Endodermal cell (in vitro differentiated cells): Measurements from ENCODE around the gene LGALS12. TPM values are rescaled to one million over a fixed set of nuclear protein-coding genes. Genes with fewer than 3 reads are reported as not detected.
"Not testable (repeated sequence)": the region's sequence is repeated elsewhere in the genome, so short reads cannot be mapped to it uniquely, and the experiment has no call there.

ENCODE experiments used
- DNase-seq: peaks from one replicate; pipeline ENCODE4 v3.0.0-alpha.2; 2017
- H3K27ac ChIP-seq: 2 replicates; pipeline ENCODE4 v1.5.1; 2013; ENCODE audit warnings: mild to moderate bottlenecking, low read depth, low read length, moderate library complexity
- H3K27me3 ChIP-seq: 2 replicates; pipeline ENCODE4 v1.6.1; 2013; ENCODE audit warnings: mild to moderate bottlenecking, low read length, moderate library complexity; ENCODE audit not compliant: insufficient read depth, control insufficient read depth, poor library complexity, severe bottlenecking
- H3K36me3 ChIP-seq: 2 replicates; pipeline ENCODE4 v1.7.0; 2013; ENCODE audit warnings: mild to moderate bottlenecking, low read length, moderate library complexity; ENCODE audit not compliant: control insufficient read depth, insufficient read depth
- H3K4me1 ChIP-seq: one replicate; pipeline ENCODE4 v1.7.0; 2013; ENCODE audit warnings: low read length; ENCODE audit not compliant: control insufficient read depth, insufficient read depth
- H3K4me3 ChIP-seq: 2 replicates; pipeline ENCODE4 v1.5.1; 2013; ENCODE audit warnings: mild to moderate bottlenecking, low read length, moderate library complexity
- H3K9ac ChIP-seq: 2 replicates; pipeline ENCODE4 v1.6.1; 2013; ENCODE audit warnings: mild to moderate bottlenecking, low read length, moderate library complexity; ENCODE audit not compliant: poor library complexity, severe bottlenecking; ENCODE audit errors: extremely low read depth
- H3K9me3 ChIP-seq: 2 replicates; pipeline ENCODE4 v1.6.1; 2013; ENCODE audit warnings: mild to moderate bottlenecking, low read length, moderate library complexity; ENCODE audit not compliant: control insufficient read depth
- H3K27ac Mint-ChIP-seq: 2 replicates; pipeline ENCODE4 v1.8.0; 2020; ENCODE audit warnings: mixed read lengths
- H3K27me3 Mint-ChIP-seq: 2 replicates; pipeline ENCODE4 v1.8.0; 2021; ENCODE audit warnings: mild to moderate bottlenecking, mixed read lengths; ENCODE audit not compliant: insufficient read depth
- H3K36me3 Mint-ChIP-seq: 2 replicates; pipeline ENCODE4 v1.8.0; 2020; ENCODE audit warnings: low read depth, mixed read lengths
- H3K4me1 Mint-ChIP-seq: 2 replicates; pipeline ENCODE4 v1.8.0; 2020; ENCODE audit warnings: mixed read lengths
- H3K4me3 Mint-ChIP-seq: 2 replicates; pipeline ENCODE4 v1.8.0; 2020; ENCODE audit warnings: mild to moderate bottlenecking, moderate library complexity, mixed read lengths
- H3K9me3 Mint-ChIP-seq: 2 replicates; pipeline ENCODE4 v1.8.0; 2020; ENCODE audit warnings: mild to moderate bottlenecking, mixed read lengths
- CTCF ChIP-seq: fragments of 200-600 bp; sonication (generic); conservative IDR thresholded peaks from 2 replicates; pipeline ENCODE4 v1.5.0; 2021; ENCODE audit warnings: antibody characterized with exemption, mild to moderate bottlenecking
- WGBS, 2 experiments: methylation state at CpG; one replicate each; pipeline versions ENCODE4 v1.1.5 to v1.1.7; 2013; ENCODE audit warnings: missing lambda C conversion rate in 2 of 2, mixed read lengths in 1 of 2; ENCODE audit not compliant: insufficient coverage in 1 of 2, insufficient read length in 1 of 2; 5-methylcytosine and 5-hydroxymethylcytosine counted together
- total RNA-seq, 2 donors: library from RNA; stranded (reverse); fragmentation: NEBNext Ultra II Directional in 1 of 2; extraction: Animal tissue kit (Norgen Biotek cat#: 25700) in 1 of 2; gene quantifications; 2 replicates in 1 of 2; 3 replicates in 1 of 2; pipeline ENCODE4 v1.2.1, GENCODE V29; 2021

Gene LGALS12
- total RNA-seq, 2 donors from 2014 or later = 6.7 to 15.9 TPM

GRCh38 chr11:63549411-63549810 is 43.5 kb downstream of the LGALS12 start:
- Mint-ChIP-seq H3K4me1 (peaks cover 6% of the 10 kb centered on the region), H3K9me3 (peaks cover 17% of the 10 kb centered on the region), H3K27me3 (no peaks in the 10 kb centered on the region), H3K27ac (no peak overlapping the region), H3K4me3 (no peak overlapping the region), H3K36me3 (peaks cover 3% of the 10 kb centered on the region)
- no peak overlapping the region for H3K27ac ChIP-seq
- WGBS, 2 experiments = 96% methylated on average over 4 of the region's 4 CpGs; no CpG with 5 or more reads in 1 of the 2 experiments
- no peak overlapping the region for H3K9ac ChIP-seq
- peak; percentile 30 for DNase-seq
- H3K4me1 ChIP-seq = no peaks in the 10 kb centered on the region
- H3K4me3 ChIP-seq = no peak overlapping the region
- no peaks in the 10 kb centered on the region for H3K9me3 ChIP-seq
- no peaks in the 10 kb centered on the region for H3K36me3 ChIP-seq
- TF ChIP-seq CTCF = no peak
- H3K27me3 ChIP-seq = no peaks in the 10 kb centered on the region

- not testable (repeated sequence) for H3K4me1 ChIP-seq, H3K9ac ChIP-seq, H3K4me3 Mint-ChIP-seq, H3K27ac Mint-ChIP-seq, DNase-seq, H3K27me3 ChIP-seq, H3K4me3 ChIP-seq, H3K27ac ChIP-seq, H3K27me3 Mint-ChIP-seq, H3K36me3 Mint-ChIP-seq, H3K9me3 ChIP-seq, H3K36me3 ChIP-seq
- Mint-ChIP-seq H3K9me3 (peaks cover 17% of the 10 kb centered on the region), H3K4me1 (peaks cover 10% of the 10 kb centered on the region)
- WGBS, 2 experiments = 92 to 100% methylated on average over 1 to 29 of the region's 31 CpGs
These were observed 44.3 kb downstream of the LGALS12 start for GRCh38 chr11:63550156-63550700.

GRCh38 chr11:63551091-63551888 is 45.4 kb downstream of the LGALS12 start:
- Histone ChIP-seq H3K27me3 (no peaks in the 10 kb centered on the region), H3K4me1 (no peaks in the 10 kb centered on the region), H3K9me3 (no peaks in the 10 kb centered on the region), H3K27ac (no peak overlapping the region), H3K9ac (no peak overlapping the region), H3K4me3 (no peak overlapping the region), H3K36me3 (no peaks in the 10 kb centered on the region)
- no peak overlapping the region for H3K27ac Mint-ChIP-seq
- peak; percentile 30 for DNase-seq
- no peak overlapping the region for H3K4me3 Mint-ChIP-seq
- WGBS, 2 experiments = 93 to 97% methylated on average over 17 to 27 of the region's 27 CpGs
- peaks cover 17% of the 10 kb centered on the region for H3K9me3 Mint-ChIP-seq
- no peaks in the 10 kb centered on the region for H3K27me3 Mint-ChIP-seq
- TF ChIP-seq CTCF = no peak
- peaks cover 14% of the 10 kb centered on the region for H3K4me1 Mint-ChIP-seq
- H3K36me3 Mint-ChIP-seq = peaks cover 3% of the 10 kb centered on the region
